SU-DHL-6 (cell line): ENCODE results near the gene P2RY13.

Source experiments
- H2AFZ ChIP-seq: fragments of 200-600 bp; sonication (generic); 2 replicates; pipeline ENCODE4 v1.6.1; 2014; ENCODE audit warnings: low read depth, mild to moderate bottlenecking, moderate library complexity, mixed read lengths, antibody characterized with exemption, low read length; ENCODE audit not compliant: severe bottlenecking
- H3F3A ChIP-seq: fragments of 200-600 bp; shearing (Covaris generic); 2 replicates; pipeline ENCODE4 v1.6.0; 2016; ENCODE audit warnings: antibody characterized with exemption, mild to moderate bottlenecking; ENCODE audit not compliant: insufficient read depth
- H3K27ac ChIP-seq: fragments of 200-600 bp; sonication (generic); 2 replicates; pipeline ENCODE4 v1.5.1; 2016; ENCODE audit warnings: low read depth, mild to moderate bottlenecking, low read length, moderate library complexity, mixed read lengths
- H3K27me3 ChIP-seq: fragments of 200-600 bp; sonication (generic), shearing (Covaris generic); 2 replicates; pipeline ENCODE4 v1.6.0; 2014; ENCODE audit warnings: mild to moderate bottlenecking, low read length
- H3K36me3 ChIP-seq: fragments of 200-600 bp; sonication (generic); 2 replicates; pipeline ENCODE4 v1.6.1; 2014; ENCODE audit warnings: mild to moderate bottlenecking, low read length, mixed read lengths
- H3K4me2 ChIP-seq: fragments of 300-600, 200-600 bp; shearing (Covaris generic), sonication (generic); 2 replicates; pipeline ENCODE4 v1.6.0; 2014; ENCODE audit warnings: low read length, low read depth, mild to moderate bottlenecking; ENCODE audit not compliant: poor library complexity, severe bottlenecking
- H3K4me3 ChIP-seq: fragments of 200-600 bp; sonication (generic); 2 replicates; pipeline ENCODE4 v1.5.1; 2014; ENCODE audit warnings: antibody characterized with exemption, low read length, mild to moderate bottlenecking, mixed read lengths; ENCODE audit not compliant: insufficient read depth, poor library complexity, severe bottlenecking
- H3K79me2 ChIP-seq: fragments of 200-600 bp; sonication (generic); 2 replicates; pipeline ENCODE4 v1.6.1; 2014; ENCODE audit warnings: mild to moderate bottlenecking, low read length, moderate library complexity; ENCODE audit not compliant: insufficient read depth
- H3K9ac ChIP-seq: fragments of 200-600 bp; sonication (generic); 2 replicates; pipeline ENCODE4 v1.7.0; 2014; ENCODE audit warnings: mild to moderate bottlenecking, low read length
- H3K9me2 ChIP-seq: fragments of 200-600 bp; sonication (generic); replicated peaks from 2 replicates; pipeline ENCODE4 v1.6.1; 2014; ENCODE audit warnings: low read length; ENCODE audit not compliant: insufficient read depth
- H3K9me3 ChIP-seq: fragments of 200-600 bp; sonication (generic); 2 replicates; pipeline ENCODE4 v1.6.1; 2014; ENCODE audit warnings: low read length, mixed read lengths; ENCODE audit not compliant: insufficient read depth
- H4K20me1 ChIP-seq: fragments of 200-600 bp; sonication (generic); 2 replicates; pipeline ENCODE4 v1.6.1; 2014; ENCODE audit warnings: low read depth, mild to moderate bottlenecking, antibody characterized with exemption, low read length, moderate library complexity, mixed read lengths
- CTCF ChIP-seq: fragments of 200-600 bp; sonication (generic); IDR thresholded peaks from one replicate; pipeline ENCODE4 v1.5.1; 2017; ENCODE audit warnings: antibody characterized with exemption, mild to moderate bottlenecking, low read length, moderate library complexity; ENCODE audit not compliant: insufficient read depth, poor library complexity, severe bottlenecking
- EZH2phosphoT487 ChIP-seq: fragments of 200-600 bp; sonication (generic), shearing (Covaris generic); conservative IDR thresholded peaks from 2 replicates; pipeline ENCODE4 v1.6.1; 2018; ENCODE audit warnings: mild to moderate bottlenecking, antibody characterized with exemption, low read length, moderate library complexity, mixed read lengths

The P2RY13 gene

GRCh38 chr3:151330379-151330778 is 1.0 kb upstream of the P2RY13 start:
- Histone ChIP-seq H3K9me2 (no peaks in the 10 kb centered on the region), H3K9ac (no peak overlapping the region), H3K79me2 (no peaks in the 10 kb centered on the region), H3F3A (no peaks in the 10 kb centered on the region), H2AFZ (no peak overlapping the region), H4K20me1 (no peaks in the 10 kb centered on the region), H3K9me3 (no peaks in the 10 kb centered on the region), H3K27me3 (no peaks in the 10 kb centered on the region), H3K36me3 (no peaks in the 10 kb centered on the region), H3K4me3 (no peak overlapping the region), H3K27ac (no peak overlapping the region), H3K4me2 (no peak overlapping the region)
- TF ChIP-seq CTCF, result no peak
- no peak for TF ChIP-seq EZH2phosphoT487

GRCh38 chr3:151328298-151328995 is 902 bp downstream of the P2RY13 start:
- H3F3A ChIP-seq, result no peaks in the 10 kb centered on the region
- H2AFZ ChIP-seq, result no peak overlapping the region
- no peaks in the 10 kb centered on the region for H3K9me3 ChIP-seq
- TF ChIP-seq CTCF (no peak), EZH2phosphoT487 (no peak)
- H3K36me3 ChIP-seq, result no peaks in the 10 kb centered on the region
- no peak overlapping the region for H3K9ac ChIP-seq
- no peak overlapping the region for H3K4me2 ChIP-seq
- no peak overlapping the region for H3K4me3 ChIP-seq
- no peaks in the 10 kb centered on the region for H4K20me1 ChIP-seq
- H3K27ac ChIP-seq, result no peak overlapping the region
- no peaks in the 10 kb centered on the region for H3K27me3 ChIP-seq
- no peaks in the 10 kb centered on the region for H3K9me2 ChIP-seq
- H3K79me2 ChIP-seq, result no peaks in the 10 kb centered on the region

GRCh38 chr3:151327571-151328198 is 1.7 kb downstream of the P2RY13 start:
- Histone ChIP-seq H3F3A (no peaks in the 10 kb centered on the region), H3K79me2 (no peaks in the 10 kb centered on the region), H3K36me3 (no peaks in the 10 kb centered on the region), H3K4me2 (no peak overlapping the region), H3K27ac (no peak overlapping the region), H3K9me2 (no peaks in the 10 kb centered on the region), H3K9me3 (no peaks in the 10 kb centered on the region), H3K27me3 (no peaks in the 10 kb centered on the region), H3K9ac (no peak overlapping the region), H2AFZ (no peak overlapping the region), H4K20me1 (no peaks in the 10 kb centered on the region), H3K4me3 (no peak overlapping the region)
- TF ChIP-seq EZH2phosphoT487 (no peak), CTCF (peak; percentile 66)
